K562 (cell line): ENCODE data around the gene RCSD1. TPM values are rescaled to one million over a fixed set of nuclear protein-coding genes. Genes with fewer than 3 reads are reported as not detected.

Experiments
- CHD7 ChIP-seq: fragments of 200-600 bp; sonication (generic); IDR thresholded peaks from one replicate; pipeline ENCODE4 v1.6.1; 2012; ENCODE audit warnings: mild to moderate bottlenecking, low read depth, low read length, inconsistent platforms
- HCFC1 ChIP-seq: IDR thresholded peaks from 2 replicates; pipeline ENCODE4 v1.6.1; 2012; ENCODE audit warnings: low read depth, low read length, improper control_type of control experiment
- KAT2B ChIP-seq: IDR thresholded peaks from one replicate; pipeline ENCODE4 v1.6.1; 2012; ENCODE audit warnings: low read depth, mild to moderate bottlenecking, control low read depth, inconsistent platforms, low read length, moderate library complexity
- ZNF133 ChIP-seq: fragments of 250-450 bp; sonication (Bioruptor Pico); IDR thresholded peaks from 2 replicates; pipeline ENCODE4 v1.4.0; 2020; ENCODE audit warnings: mild to moderate bottlenecking
- ZNF277 ChIP-seq: fragments of 250-450 bp; sonication (Bioruptor Pico); IDR thresholded peaks from 2 replicates; pipeline ENCODE4 v1.8.0; 2022; ENCODE audit warnings: inconsistent platforms, mild to moderate bottlenecking, moderate library complexity, borderline replicate concordance
- polyA plus RNA-seq, 8 experiments: library from polyadenylated mRNA; depleted of rRNA in 4 of 8; stranded (reverse) in 5 of 8; unstranded in 3 of 8; fragments of >200 nt; fragmentation: Nextera tagmentation in 2 of 8; fragmentation: Illumina TruSeq in 1 of 8; extraction: Ambion mirVana in 2 of 8; extraction: Trizol in 1 of 8; gene quantifications; 2 replicates each; pipeline versions ENCODE4 v1.2.1 to v1.2.3, GENCODE V29; 2011 to 2014; ENCODE audit warnings: inconsistent platforms in 1 of 8, missing spikeins in 1 of 8
- total RNA-seq, 7 experiments: library from RNA; depleted of rRNA in 6 of 7; stranded (reverse); fragments of >200 nt in 6 of 7; fragmentation: Illumina TruSeq in 2 of 7; extraction: Trizol in 2 of 7; gene quantifications; 2 replicates each; pipeline versions ENCODE4 v1.2.1 to v1.2.3, GENCODE V29; 2011 to 2021; ENCODE audit warnings: low replicate concordance in 1 of 7
- TF ChIP-seq, protein P1 (sequence below), 2 experiments: fragments of 450-650 bp; IDR thresholded peaks; 2 replicates each; pipeline ENCODE4 v1.6.1; 2018; ENCODE audit warnings: mild to moderate bottlenecking in 2 of 2, low read depth in 1 of 2; ENCODE audit not compliant: partially characterized antibody in 2 of 2
- TF ChIP-seq, protein P2 (sequence below): fragments of 450-650 bp; IDR thresholded peaks from 2 replicates; pipeline ENCODE4 v1.6.1; 2016; ENCODE audit warnings: mild to moderate bottlenecking

The RCSD1 gene
- total and polyA plus RNA-seq, 9 of the 15 experiments (the other 6 are each of a cell fraction or from before 2014, with no cell fraction given): 7.8 to 69.8 (median 45.3) TPM

DNA sequence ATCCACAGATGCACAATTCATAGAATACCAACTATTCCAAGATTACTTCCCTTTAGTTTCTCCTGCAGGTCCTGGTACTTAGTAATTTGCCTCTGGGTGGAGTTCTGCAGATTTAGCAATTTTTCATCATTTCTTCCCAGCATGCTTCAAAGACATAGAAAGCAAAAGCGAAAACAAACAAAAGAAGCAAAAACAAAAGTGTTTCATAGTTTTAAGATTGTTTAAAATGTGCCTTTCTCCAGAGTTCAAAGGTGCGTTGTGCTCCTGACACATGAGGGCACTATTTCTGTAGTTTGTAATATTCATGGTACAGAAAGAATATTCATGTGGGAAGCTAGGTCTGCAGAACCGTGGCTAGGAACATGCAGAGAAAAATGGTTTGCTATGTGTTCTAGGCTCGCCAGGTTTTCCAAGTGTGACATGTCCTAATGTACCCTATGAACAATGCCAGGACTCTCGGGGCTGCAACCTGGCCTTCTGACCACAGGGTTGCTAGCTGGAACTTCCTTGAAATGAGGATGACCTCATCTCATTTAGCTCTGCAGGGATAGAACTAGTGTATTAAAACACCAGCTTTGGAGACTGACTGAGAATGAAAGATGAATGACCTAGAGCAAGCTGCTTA lies 30.0 kb upstream of the RCSD1 start (continued):
- TF ChIP-seq CHD7 (no peak), KAT2B (no peak), ZNF133 (CRISPR knock-in tag) (no peak), ZNF277 (CRISPR knock-in tag) (no peak), HCFC1 (no peak)
- TF ChIP-seq, protein P1, sequence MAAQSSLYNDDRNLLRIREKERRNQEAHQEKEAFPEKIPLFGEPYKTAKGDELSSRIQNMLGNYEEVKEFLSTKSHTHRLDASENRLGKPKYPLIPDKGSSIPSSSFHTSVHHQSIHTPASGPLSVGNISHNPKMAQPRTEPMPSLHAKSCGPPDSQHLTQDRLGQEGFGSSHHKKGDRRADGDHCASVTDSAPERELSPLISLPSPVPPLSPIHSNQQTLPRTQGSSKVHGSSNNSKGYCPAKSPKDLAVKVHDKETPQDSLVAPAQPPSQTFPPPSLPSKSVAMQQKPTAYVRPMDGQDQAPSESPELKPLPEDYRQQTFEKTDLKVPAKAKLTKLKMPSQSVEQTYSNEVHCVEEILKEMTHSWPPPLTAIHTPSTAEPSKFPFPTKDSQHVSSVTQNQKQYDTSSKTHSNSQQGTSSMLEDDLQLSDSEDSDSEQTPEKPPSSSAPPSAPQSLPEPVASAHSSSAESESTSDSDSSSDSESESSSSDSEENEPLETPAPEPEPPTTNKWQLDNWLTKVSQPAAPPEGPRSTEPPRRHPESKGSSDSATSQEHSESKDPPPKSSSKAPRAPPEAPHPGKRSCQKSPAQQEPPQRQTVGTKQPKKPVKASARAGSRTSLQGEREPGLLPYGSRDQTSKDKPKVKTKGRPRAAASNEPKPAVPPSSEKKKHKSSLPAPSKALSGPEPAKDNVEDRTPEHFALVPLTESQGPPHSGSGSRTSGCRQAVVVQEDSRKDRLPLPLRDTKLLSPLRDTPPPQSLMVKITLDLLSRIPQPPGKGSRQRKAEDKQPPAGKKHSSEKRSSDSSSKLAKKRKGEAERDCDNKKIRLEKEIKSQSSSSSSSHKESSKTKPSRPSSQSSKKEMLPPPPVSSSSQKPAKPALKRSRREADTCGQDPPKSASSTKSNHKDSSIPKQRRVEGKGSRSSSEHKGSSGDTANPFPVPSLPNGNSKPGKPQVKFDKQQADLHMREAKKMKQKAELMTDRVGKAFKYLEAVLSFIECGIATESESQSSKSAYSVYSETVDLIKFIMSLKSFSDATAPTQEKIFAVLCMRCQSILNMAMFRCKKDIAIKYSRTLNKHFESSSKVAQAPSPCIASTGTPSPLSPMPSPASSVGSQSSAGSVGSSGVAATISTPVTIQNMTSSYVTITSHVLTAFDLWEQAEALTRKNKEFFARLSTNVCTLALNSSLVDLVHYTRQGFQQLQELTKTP (IDR thresholded peaks at IDR 0.05; ENCODE audit: low read depth in 1 of 2, partially characterized antibody in 2 of 2): no peak
- TF ChIP-seq, protein P2, sequence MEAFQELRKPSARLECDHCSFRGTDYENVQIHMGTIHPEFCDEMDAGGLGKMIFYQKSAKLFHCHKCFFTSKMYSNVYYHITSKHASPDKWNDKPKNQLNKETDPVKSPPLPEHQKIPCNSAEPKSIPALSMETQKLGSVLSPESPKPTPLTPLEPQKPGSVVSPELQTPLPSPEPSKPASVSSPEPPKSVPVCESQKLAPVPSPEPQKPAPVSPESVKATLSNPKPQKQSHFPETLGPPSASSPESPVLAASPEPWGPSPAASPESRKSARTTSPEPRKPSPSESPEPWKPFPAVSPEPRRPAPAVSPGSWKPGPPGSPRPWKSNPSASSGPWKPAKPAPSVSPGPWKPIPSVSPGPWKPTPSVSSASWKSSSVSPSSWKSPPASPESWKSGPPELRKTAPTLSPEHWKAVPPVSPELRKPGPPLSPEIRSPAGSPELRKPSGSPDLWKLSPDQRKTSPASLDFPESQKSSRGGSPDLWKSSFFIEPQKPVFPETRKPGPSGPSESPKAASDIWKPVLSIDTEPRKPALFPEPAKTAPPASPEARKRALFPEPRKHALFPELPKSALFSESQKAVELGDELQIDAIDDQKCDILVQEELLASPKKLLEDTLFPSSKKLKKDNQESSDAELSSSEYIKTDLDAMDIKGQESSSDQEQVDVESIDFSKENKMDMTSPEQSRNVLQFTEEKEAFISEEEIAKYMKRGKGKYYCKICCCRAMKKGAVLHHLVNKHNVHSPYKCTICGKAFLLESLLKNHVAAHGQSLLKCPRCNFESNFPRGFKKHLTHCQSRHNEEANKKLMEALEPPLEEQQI: 0 out of 2 replicates have a peak, but pooled peaks have one; percentile 62
